NCI-H226 (cell line): ENCODE results near the gene YES1.
A peak's percentile ranks its signal among the peaks of the same experiment; 100 is the strongest.
"Not testable (repeated sequence)": the region's sequence is repeated elsewhere in the genome, so short reads cannot be mapped to it uniquely, and the experiment has no call there.

Source experiments
- DNase-seq: peaks from one replicate; pipeline ENCODE4 v3.0.0-alpha.2; 2015

The YES1 gene

DNA sequence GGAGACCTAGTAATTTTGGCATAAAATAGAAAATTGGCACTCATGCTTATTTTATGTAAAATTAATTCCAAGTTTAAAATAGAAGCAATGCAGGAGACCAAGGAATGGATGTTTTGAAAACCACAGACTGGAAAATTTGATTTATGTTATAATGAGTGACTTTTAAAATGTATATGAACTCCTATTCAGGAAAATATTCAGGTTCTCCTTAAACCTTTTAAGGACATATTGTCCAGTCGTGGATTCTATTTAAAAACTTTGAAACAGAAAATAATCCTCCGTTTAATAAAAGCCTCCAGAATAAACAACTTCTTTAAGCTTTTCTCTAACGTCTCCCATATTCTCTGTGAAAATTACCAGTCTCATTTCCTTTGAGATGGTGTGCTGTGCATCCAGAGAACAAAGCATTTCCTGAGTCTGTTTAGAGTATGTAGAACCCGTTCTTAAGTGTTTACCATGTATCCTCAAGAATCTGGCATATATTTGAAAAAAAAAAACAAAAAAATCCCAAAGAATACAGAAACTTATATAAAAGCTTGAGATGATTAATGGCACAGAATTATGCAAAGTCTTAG lies 8.6 kb upstream of the YES1 start:
- DNase-seq, result no peak

DNA sequence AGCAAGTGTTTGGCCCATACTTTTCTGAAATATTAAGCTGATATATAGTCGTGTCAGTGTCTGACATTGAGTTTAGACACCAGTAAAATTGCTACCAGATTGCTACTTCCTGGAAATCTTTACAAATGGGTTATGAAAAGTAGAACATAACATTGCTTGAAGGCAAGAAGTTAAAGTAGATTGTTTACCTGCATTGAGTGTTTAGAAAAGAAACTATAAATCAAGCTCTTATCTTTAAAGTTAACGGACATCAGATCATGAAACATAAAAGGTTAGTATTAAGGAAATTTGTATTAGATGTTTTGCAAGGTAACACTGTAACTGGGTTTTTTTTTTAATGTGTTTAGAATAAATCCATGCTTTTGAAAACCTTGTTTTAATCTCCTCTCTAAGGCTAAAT lies 4.8 kb upstream of the YES1 start:
- DNase-seq, result no peak

DNA sequence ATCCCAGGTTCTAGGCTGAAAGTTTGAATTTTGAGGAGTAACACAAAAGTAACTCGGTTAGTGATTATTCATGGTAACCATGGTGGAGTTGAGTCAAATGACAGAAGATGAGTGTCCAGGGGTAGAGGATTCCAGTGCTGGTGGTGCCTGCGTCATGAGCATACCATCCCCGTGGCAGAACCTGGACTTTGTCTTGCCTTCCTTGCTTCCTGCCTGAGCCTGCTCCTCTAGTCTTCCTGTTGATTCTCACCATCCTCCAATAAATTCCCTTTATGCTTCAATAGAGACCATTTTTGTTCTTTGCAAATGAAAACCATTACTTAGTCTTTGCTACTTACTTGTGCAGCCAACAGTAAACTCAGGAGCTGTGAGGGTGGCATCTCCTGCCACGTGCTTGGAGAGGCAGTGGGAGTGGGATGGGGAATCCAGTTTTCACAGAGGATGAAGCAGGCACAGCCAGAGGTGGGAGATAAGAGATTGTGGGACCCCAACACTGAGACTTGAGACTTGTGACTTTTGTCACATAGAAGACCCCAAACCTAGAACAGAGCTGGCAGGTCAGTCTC lies 4.1 kb upstream of the YES1 start:
- no peak for DNase-seq

DNA sequence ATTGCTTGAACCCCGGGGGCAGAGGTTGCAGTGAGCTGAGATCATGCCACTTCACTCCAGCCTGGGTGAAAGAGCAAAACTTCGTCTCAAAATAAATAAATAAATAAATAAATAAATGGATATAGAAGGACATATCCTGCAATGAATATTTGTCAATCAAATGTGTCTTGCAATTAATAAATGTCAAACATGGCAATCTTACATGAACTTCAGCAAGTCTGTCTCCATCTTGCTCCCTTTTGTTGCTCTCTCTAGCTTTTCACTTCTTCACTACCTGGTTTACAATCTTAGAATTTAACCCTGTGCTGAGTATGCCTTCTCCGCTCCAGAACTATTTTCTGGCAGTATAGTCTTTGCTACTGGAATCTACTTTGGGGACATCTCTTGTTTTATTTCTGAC lies 3.3 kb upstream of the YES1 start:
- no peak for DNase-seq

DNA sequence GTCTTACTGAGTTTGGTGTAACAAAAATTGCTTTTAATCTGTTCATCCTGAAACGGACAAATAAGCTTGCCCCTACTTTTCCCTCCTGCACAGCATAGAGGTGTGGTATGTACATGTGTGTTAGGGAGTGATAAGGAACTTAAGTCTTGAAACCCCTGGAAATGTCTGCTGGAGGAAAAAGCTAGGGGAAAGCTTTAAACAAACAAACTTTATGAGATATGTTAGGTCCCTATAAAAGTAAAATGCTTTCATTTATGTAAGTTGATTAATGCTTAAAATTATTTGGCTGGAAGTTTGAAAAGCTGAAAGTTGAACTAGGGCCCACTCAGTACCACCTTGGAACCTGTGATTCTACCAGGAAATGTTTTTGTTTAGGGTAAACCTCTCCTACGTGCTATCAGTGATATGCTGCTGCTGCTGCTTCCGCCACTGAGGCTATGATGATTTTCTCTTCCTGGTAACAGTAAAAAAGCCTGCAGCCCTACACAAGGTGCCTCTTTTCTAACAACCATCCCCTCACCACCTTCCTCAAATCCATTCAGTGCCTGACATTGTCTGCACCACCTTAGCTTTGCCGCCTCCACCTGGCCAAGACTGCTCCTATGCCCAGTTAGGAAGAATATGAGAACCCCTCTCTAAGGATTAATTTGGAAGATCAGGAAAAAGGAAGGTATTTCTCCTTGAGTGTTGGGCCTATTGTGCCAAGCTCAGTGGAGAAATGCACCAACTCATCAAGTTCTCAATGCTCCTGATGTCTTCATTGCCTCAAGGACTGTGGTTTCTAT lies 2.5 kb upstream of the YES1 start:
- DNase-seq, result no peak

DNA sequence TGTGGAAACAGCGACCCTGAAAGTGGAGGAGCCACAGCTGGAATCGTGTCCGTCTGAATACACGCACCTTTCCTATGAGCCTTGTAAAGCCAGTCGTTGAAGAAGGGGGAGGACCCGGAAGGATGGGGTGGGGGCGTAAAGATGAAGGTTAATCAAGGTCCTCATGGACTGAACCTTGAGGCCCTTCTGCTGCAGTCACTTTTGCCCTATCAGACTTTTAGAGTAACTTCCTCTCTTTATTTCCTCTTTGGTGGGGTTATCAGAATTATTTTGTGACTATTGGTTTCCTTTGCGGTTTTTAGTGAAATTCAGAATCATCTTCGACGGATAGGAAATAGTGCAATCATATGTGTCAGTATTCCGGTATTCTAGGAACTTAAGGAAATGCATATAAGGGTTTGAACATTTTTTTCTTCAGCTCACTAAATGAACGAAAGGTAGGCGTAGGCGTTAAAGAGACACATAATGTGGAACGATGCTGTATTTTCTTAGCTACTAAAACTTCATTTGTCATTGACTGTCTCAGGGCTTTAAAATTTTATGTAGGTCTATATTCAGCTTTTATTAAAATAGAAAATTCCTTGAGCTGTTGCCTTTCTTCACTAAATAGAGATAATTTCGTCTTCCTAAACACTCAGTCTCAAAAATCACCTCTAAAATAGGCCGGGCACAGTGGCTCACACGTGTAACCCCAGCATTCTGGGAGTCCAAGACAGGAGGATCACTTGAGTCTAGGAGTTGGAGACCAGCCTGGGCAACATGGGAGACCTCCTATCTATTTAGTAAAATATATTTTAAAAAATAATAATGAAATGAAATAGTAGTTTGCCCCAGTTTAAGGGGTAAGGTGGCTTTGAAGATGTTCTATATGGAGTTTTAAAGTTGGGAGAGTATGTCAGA lies 1.4 kb upstream of the YES1 start:
- no peak for DNase-seq

DNA sequence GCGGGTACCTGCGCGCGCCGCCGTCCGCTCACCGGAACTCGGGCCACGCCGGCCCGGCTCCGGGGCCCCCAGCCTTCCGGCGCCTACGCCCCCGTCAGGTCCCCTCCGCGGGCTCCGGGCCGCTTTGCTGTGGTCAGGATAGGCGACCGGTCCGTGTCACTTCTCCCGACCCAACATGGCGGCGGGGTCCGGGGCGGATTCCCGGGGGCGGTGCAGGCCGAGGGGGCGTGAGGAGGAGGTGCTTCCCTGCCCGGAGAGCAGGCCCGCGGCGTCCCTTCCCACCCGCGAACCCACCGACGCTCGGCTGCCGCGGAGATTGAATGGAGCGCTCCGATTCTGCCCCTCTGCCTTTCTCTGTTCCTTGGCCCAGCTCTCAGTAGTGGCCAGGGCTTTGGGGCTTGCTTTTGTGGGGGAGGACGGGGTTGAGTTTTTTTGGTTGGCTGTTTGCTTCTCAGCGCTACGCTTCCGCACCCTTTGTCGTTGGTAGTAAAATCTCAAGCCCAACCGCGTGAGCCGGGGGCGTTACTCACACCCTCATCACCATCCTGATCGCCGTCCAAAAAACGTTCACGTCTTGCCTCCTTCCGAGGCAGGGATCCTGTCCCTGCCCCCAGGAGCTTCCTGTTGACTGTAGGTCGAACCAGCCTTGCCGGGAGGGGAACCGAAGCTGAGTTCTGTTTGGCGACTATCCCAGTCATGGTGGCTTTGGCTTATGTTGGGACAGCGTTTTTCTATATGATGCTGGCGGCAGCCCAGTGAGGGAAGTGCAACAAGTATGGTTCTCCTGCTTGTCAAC lies 532 bp upstream of the YES1 start:
- peak; percentile 74 for DNase-seq

DNA sequence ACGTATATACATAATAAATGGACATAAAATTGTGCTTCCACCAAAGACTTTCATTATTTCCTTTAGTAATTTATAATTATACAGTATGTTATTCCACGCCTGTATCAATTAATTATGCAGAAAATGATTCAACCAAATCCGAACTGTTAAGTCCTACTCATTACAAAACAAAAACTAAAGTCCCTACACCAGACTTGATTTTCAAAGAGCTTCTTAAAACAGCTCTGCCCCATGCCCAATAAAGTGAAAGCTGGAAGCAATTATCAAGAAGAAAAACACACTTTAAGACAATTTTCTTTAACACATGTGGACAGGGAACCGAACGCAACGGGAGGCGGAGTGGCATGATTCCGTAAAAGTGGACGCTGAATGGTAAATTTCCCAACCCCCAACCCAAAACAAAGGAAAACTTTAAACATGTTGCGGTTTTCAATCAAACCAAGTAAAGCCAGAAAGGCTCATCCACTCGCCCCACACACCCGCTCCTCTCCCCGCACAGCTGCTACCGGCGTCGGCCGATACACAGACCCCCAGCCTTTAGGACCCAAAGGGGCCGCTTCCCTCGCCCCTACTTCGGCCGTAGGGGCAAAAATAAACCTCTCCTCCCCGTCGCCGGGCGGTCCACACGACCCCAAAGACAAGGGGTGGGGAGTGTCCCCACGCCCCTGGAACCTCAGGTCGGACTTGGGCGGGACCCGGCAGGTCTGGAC lies 705 bp downstream of the YES1 start:
- DNase-seq, result no peak

DNA sequence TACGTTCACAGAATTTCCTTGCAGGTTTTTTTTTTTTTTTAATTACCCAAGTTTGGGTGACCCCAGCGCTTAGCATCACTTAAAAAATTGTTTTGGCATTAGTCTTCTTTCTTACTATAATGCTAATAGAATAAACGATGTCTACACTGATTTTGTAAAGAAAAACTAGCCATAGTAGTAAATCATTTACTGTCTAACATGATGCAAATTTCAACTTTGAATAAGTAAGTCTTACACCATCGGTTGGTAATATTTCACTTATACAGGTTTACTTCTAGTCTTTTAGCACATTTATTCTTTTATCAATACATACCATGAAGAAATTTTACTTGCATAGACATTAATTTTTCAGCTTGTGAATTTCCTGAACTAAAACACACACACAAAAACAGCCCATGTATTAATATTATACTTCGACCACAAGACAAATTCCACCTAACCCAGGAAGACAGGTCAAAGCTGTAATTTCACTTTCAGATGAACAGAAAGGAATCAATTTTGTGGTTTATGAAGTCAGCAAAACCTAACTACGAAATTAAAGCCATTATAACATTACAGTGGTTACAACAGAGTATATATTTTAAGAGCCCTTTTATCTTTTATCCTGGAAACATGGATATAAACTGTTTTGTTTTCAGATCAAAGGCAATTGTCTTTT lies 1.9 kb downstream of the YES1 start:
- DNase-seq, result no peak

DNA sequence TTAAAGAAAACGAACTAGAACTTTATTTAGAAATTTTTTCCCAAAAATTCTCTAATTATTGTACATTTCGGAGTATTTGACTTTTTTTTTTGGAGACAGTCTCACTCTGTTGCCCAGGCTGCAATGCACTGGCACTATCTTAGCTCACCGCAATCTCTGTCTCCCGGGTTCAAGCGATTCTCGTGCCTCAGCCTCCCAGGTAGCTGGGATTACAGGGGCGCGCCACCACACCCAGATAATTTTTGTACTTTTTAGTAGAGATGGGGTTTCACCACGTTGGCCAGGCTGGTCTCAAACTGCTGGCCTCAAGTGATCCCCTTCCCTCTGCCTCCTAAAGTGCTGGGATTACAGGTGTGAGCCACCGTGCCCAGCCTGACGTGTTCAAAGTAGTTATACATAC lies 2.8 kb downstream of the YES1 start:
- DNase-seq, result not testable (repeated sequence)

DNA sequence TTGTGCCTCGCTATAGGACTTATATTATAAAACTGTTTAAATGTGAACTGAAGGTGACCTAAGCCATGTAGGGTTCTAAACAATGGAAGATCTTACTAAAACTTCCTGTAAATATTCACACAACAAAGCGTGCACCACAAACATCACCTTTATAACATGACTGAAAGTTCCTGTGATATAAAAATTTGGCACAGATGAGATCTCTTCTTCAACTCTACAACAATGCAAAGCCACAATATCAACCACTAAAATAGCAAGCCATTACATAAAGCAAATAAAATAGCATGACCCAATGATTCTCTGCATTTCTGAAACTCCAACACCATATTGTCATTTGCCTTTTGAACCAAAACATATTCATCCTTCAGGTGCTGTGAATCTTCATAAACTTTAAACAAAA lies 3.5 kb downstream of the YES1 start:
- no peak for DNase-seq

DNA sequence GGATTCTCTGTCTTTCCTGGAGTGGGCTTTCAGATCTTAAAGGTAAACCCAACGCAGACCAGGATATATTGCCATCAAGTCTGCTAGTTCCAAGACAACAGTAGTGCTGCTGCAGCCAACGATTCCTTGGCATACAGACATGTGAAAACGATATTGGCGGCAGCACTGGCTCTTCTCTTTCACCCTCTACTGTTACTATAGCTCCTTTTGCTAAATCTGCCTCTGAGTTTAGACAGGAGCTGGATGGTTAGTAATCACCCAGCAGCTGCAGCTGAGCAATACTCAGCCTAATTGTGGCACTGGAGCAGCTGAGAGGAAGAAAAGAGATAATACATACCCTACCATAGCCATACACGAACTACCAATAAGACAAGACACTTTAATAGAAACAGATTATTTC lies 4.0 kb downstream of the YES1 start:
- DNase-seq, result no peak

DNA sequence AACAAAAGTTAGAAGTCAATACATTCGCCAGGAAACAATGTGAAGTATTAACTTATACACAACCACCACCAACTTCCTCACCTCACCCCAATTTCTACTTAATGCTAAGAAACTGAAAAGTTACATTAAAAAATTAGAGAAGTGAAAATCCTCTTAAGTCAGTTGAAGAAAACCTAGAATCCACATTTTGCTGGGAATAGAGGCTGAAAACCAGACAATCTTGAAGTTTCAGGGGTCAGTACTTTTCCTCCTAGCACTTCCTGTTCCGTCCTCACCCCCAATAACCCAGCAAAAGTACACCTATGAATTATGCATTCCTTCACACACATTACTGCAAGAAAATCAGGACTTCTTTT lies 6.3 kb downstream of the YES1 start:
- DNase-seq, result no peak

DNA sequence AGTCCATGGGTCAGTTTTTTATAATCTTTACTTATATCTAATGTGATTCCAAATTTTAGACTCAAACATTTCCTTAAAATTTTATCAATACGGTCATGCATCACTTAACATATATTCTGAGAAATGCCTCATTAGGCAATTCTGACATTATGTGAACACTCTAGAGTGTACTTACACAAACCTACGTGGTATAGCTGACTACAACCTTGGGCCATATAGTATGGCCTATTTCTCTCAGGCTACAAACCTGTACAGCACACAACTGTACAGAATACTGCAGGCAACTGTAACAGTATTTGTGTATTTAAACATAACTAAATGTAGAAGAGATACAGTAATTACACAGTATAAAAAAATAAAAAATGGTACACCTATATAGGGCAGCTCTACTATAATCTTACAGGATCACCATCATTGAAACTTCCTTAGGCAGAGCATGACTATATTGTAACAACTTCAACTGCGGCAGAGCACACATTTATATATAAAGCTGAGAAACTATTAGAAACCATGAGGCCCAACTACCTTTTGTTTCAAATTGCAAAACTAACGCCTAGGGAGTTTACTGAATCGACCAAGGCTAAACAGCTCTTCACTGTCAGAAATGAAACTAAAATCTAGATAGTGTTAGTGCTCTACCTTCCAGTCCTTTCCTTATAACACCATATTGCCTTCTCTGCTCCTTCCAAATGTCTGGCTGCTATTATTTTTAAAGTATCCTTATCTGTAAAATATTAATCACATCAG lies 6.9 kb downstream of the YES1 start:
- DNase-seq, result no peak

DNA sequence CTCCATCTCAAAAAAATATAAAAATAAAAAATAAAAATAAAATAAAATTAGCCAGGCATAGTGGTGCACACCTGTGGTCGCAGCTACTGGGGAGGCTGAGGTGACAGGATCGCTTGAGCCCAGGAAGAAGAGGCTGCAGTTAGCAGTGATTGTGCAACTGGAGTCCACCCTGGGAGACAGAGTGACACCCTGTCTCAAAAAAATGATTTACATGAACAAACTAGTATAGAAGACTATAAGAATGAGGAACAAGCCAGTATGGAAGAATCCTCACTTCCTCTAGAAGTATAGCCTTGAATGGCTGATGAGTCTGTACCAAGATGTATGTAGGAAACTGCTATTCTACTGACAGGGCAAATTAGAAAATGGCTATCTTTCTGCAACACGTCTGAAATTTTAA lies 10.9 kb downstream of the YES1 start:
- DNase-seq, result no peak

DNA sequence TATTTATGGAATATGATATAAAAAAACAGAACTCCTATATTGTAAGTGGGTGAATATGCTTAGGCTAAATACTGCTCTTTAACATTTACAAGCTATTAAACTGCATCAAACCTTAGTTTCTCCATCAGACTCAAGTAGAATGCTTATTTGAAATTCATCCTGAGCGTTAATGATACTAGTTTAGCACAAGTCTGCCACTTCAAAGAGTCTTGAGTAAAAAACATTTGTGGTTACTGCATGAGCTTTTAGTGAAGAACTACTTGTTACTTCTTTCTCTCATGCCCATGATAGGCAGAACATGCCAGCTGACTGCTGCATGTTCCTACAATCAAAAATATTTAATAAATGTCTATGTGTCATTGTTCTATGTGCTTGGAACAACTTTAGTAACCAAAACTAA lies 12.1 kb downstream of the YES1 start:
- DNase-seq, result no peak

DNA sequence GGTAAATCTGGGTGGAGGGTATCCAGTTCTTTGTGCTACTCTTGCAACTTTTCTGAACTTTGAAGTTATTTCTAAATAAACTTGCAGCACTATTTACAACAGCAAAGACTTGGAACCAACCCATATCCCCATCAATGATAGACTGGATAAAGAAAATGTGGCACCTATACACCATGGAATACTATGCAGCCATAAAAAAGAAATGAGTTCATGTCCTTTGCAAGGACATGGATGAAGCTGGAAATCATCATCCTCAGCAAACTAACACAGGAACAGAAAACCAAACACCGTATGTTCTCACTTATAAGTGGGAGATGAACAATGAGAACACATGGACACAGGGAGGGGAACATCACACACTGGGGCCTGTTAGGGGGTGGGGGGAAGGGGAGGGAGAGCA lies 16.7 kb downstream of the YES1 start:
- DNase-seq, result not testable (repeated sequence)

DNA sequence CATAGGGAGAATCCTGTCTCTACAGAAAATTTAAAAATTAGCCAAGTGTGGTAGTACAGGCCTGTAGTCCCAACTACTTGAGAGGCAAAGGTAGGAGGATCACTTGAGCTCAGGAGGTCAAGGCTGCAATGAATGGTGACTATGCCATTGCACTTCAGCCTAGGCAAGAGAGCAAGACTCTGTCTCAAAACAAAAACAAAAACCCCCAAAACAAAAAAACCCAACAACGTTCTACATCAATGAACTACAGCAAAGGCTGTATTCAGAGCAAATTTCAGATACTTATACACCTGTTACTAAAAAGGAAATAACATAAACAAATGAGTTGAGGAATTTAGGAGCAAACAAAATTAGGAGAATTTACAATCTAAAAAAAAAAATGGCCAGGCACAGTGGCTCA lies 22.6 kb downstream of the YES1 start:
- DNase-seq, result no peak

DNA sequence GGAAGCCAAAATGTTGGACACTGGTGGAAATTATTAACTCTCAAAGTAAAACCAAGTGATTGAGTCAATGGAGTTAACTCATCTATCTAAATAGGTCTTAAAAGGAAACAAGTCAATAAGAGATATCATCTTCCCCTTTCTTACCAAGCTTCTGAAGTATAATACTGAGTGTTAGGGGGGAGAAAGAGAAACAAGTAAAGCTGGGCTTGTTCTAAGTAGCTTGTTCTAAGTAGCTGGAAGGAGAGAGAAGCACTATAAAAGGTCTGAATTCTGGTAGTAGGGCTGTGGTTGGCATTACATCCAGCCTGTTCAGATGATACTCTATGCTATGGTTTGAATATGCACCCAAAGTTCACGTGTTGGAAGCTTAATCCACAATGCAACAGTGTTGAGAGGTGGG lies 26.8 kb downstream of the YES1 start:
- DNase-seq, result no peak

DNA sequence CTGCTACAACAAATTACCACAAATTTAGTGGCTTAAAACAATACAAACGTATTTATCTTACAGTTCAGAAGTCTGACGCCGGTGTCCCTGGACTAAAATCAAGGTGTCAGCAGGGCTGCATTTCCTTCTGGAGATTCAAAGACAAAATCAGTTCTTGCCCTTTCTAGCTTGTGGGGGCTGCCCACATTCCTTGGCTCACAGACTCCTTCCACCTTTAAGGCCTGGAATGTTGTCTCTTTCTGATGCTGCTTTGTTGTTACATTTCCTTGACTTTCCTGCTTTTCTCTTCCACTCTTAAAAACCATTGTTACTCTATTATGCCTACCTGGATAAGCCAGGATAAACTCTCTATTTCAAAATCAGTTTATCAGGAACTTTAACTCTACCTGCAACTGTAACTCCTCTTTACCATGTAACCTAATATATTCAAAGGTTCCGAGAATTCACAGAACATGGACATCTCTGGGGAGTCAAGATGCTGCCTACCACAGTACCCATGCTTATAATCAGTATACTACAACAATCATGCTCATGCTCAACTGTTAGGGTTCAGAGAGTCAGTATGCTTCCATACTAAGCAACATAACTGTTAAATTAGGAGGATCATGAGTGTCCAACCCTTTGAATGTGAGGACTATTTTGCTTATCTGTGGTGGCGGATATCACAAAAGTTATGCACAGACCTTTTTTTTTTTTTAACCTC lies 27.4 kb downstream of the YES1 start:
- DNase-seq, result no peak
